IMR-90 (cell line): Measurements from ENCODE around the gene HYAL3. TPM values are rescaled to one million over a fixed set of nuclear protein-coding genes. Genes with fewer than 3 reads are reported as not detected.
A peak's percentile ranks its signal among the peaks of the same experiment; 100 is the strongest.

Experiments
- ATAC-seq: fragments of 200-7000 bp; cut with Tn5 transposase; 2 replicates; pipeline ENCODE4 v1.9.1; 2020; ENCODE audit warnings: low read depth, mild to moderate bottlenecking, moderate library complexity
- BruUV-seq: library from RNA; stranded (reverse); fragments of 400-500 nt; replicated peaks from 2 replicates; lab custom pipeline; 2021; lab: Mats Ljungman, UMichigan
- CTCF ChIA-PET: fragments of 300-600 bp; formaldehyde crosslinking; extraction: SDS; loops from one replicate; lab custom pipeline; 2021; ENCODE audit warnings: antibody characterized with exemption; lab: Yijun Ruan, JAX
- POLR2A ChIA-PET: fragments of 300-600 bp; sonication (Branson Sonifier 250); formaldehyde crosslinking; loops from one replicate; lab custom pipeline; 2022; ENCODE audit warnings: antibody characterized with exemption; ENCODE audit not compliant: unreplicated experiment; lab: Charles Lee
- DNase-seq: peaks from one replicate; pipeline ENCODE4 v3.0.0; 2013
- H2AFZ ChIP-seq: replicated peaks from 2 replicates; pipeline ENCODE3; 2013; ENCODE audit warnings: low read length, mild to moderate bottlenecking; ENCODE audit not compliant: poor library complexity
- H2AK5ac ChIP-seq: 2 replicates; pipeline ENCODE4 v1.6.1; 2013; ENCODE audit warnings: low read depth, low read length, inconsistent platforms
- H2AK9ac ChIP-seq: replicated peaks from 2 replicates; pipeline ENCODE3; 2013; ENCODE audit warnings: mild to moderate bottlenecking, low read depth, low read length, moderate library complexity; ENCODE audit not compliant: poor library complexity
- H2BK120ac ChIP-seq: 2 replicates; pipeline ENCODE4 v1.6.1; 2013; ENCODE audit warnings: low read depth, low read length, inconsistent platforms
- H2BK15ac ChIP-seq: 3 replicates; pipeline ENCODE4 v1.6.1; 2013; ENCODE audit warnings: low read depth, low read length, inconsistent platforms
- H2BK20ac ChIP-seq: 2 replicates; pipeline ENCODE4 v1.6.1; 2013; ENCODE audit warnings: low read depth, mild to moderate bottlenecking, inconsistent platforms, low read length, moderate library complexity
- H2BK5ac ChIP-seq: 2 replicates; pipeline ENCODE4 v1.6.1; 2013; ENCODE audit warnings: mild to moderate bottlenecking, low read depth, low read length, inconsistent platforms; ENCODE audit not compliant: poor library complexity, severe bottlenecking
- H3K14ac ChIP-seq: replicated peaks from 2 replicates; pipeline ENCODE4 v1.6.1; 2013; ENCODE audit warnings: low read depth, low read length, inconsistent platforms
- H3K18ac ChIP-seq: 2 replicates; pipeline ENCODE4 v1.6.1; 2013; ENCODE audit warnings: low read depth, low read length, control low read depth
- H3K23ac ChIP-seq: 2 replicates; pipeline ENCODE4 v1.6.1; 2013; ENCODE audit warnings: low read depth, low read length, inconsistent platforms
- H3K27ac ChIP-seq: 2 replicates; pipeline ENCODE4 v1.5.1; 2013; ENCODE audit warnings: mild to moderate bottlenecking, control low read depth, low read length; ENCODE audit not compliant: insufficient read depth
- H3K27me3 ChIP-seq: 2 replicates; pipeline ENCODE4 v1.6.1; 2013; ENCODE audit warnings: low read length; ENCODE audit not compliant: control insufficient read depth, insufficient read depth
- H3K36me3 ChIP-seq: 2 replicates; pipeline ENCODE4 v1.6.1; 2013; ENCODE audit warnings: low read length, mixed read lengths; ENCODE audit not compliant: control insufficient read depth, insufficient read depth
- H3K4ac ChIP-seq: 2 replicates; pipeline ENCODE4 v1.6.1; 2013; ENCODE audit warnings: low read depth, low read length, inconsistent platforms
- H3K4me1 ChIP-seq: 2 replicates; pipeline ENCODE4 v1.6.1; 2013; ENCODE audit warnings: low read length, mixed read lengths; ENCODE audit not compliant: control insufficient read depth, insufficient read depth
- H3K4me2 ChIP-seq: 2 replicates; pipeline ENCODE4 v1.6.1; 2013; ENCODE audit warnings: low read depth, mild to moderate bottlenecking, control low read depth, low read length, moderate library complexity
- H3K4me3 ChIP-seq: 2 replicates; pipeline ENCODE4 v1.5.1; 2013; ENCODE audit warnings: low read depth, mild to moderate bottlenecking, control low read depth, low read length, moderate library complexity; ENCODE audit not compliant: insufficient read depth
- H3K56ac ChIP-seq: 2 replicates; pipeline ENCODE4 v1.6.1; 2013; ENCODE audit warnings: low read length, inconsistent platforms; ENCODE audit not compliant: insufficient read depth; ENCODE audit errors: extremely low read depth
- H3K79me1 ChIP-seq, 2 experiments: 2 replicates each; pipeline ENCODE4 v1.6.1; 2013; ENCODE audit warnings: low read length in 2 of 2, inconsistent platforms in 1 of 2, low read depth in 1 of 2
- H3K9ac ChIP-seq: 2 replicates; pipeline ENCODE4 v1.6.1; 2013; ENCODE audit warnings: low read depth, low read length, control low read depth
- H3K9me1 ChIP-seq: 2 replicates; pipeline ENCODE4 v1.6.1; 2013; ENCODE audit warnings: low read length, inconsistent platforms; ENCODE audit not compliant: insufficient read depth
- H3K9me3 ChIP-seq: 2 replicates; pipeline ENCODE4 v1.6.1; 2013; ENCODE audit warnings: low read length; ENCODE audit not compliant: control insufficient read depth, insufficient read depth
- H4K20me1 ChIP-seq: 2 replicates; pipeline ENCODE4 v1.6.1; 2013; ENCODE audit warnings: low read length, inconsistent platforms; ENCODE audit not compliant: insufficient read depth
- H4K5ac ChIP-seq: 2 replicates; pipeline ENCODE4 v1.6.1; 2013; ENCODE audit warnings: mild to moderate bottlenecking, low read depth, low read length, control low read depth
- H4K8ac ChIP-seq, 2 experiments: 2 replicates each; pipeline ENCODE4 v1.6.1; 2013; ENCODE audit warnings: low read depth in 2 of 2, low read length in 2 of 2, control low read depth in 1 of 2, inconsistent platforms in 1 of 2
- H4K91ac ChIP-seq: 2 replicates; pipeline ENCODE4 v1.6.1; 2013; ENCODE audit warnings: low read depth, low read length, inconsistent platforms; ENCODE audit not compliant: insufficient read depth
- ELK1 ChIP-seq: fragments of 150-350 bp; IDR thresholded peaks from 2 replicates; pipeline ENCODE4 v1.6.1; 2016; ENCODE audit warnings: low read depth, mild to moderate bottlenecking, low read length, moderate library complexity, borderline replicate concordance
- MAFK ChIP-seq: IDR thresholded peaks from 2 replicates; pipeline ENCODE4 v1.6.1; 2012; ENCODE audit warnings: low read depth, low read length, improper control_type of control experiment
- MAZ ChIP-seq: IDR thresholded peaks from 2 replicates; pipeline ENCODE4 v1.6.1; 2012; ENCODE audit warnings: low read depth, mild to moderate bottlenecking, low read length, improper control_type of control experiment, moderate library complexity, borderline replicate concordance
- WGBS, 2 experiments: methylation state at CpG; one replicate each; pipeline versions ENCODE4 v1.1.5 to v1.1.7; 2013; ENCODE audit warnings: missing lambda C conversion rate in 2 of 2; ENCODE audit not compliant: insufficient read length in 1 of 2; ENCODE audit errors: extremely low coverage in 2 of 2; 5-methylcytosine and 5-hydroxymethylcytosine counted together
- dilution Hi-C: fragments of 300-500 bp; cut with HindIII; formaldehyde crosslinking; loops from one replicate; pipeline ENCODE4 v1.14.3; 2018; ENCODE audit warnings: low sequenced_read_pairs; ENCODE audit not compliant: unreplicated experiment
- in situ Hi-C: fragments of 300-500 bp; cut with MboI; formaldehyde crosslinking; loops from 3 replicates; pipeline ENCODE4 v1.14.3; 2019; ENCODE audit warnings: low sequenced_read_pairs, inconsistent platforms, mixed read lengths
- intact Hi-C: fragments of 100-400 bp; cut with micrococcal nuclease; formaldehyde crosslinking; loops from 2 replicates; pipeline ENCODE4 v1.10.0; 2022
- polyA plus RNA-seq, 3 experiments: library from polyadenylated mRNA; depleted of rRNA; stranded (reverse); fragments of >200 nt; gene quantifications; 2 replicates each; pipeline ENCODE4 v1.2.3, GENCODE V29; 2012; ENCODE audit warnings: low replicate concordance in 1 of 3
- total RNA-seq: library from RNA; depleted of rRNA; stranded (reverse); fragments of >200 nt; gene quantifications from 2 replicates; pipeline ENCODE4 v1.2.3, GENCODE V29; 2012

The HYAL3 gene
- total and polyA plus RNA-seq, 2 of the 4 experiments (the other 2 are of a cell fraction): 2.7 to 5.7 TPM

GRCh38 chr3:50273689-50274065 is 25.5 kb downstream of the HYAL3 start:
- 0 out of 2 replicates have a peak overlapping the region, but pooled peaks have one; percentile 16 for H2AK5ac ChIP-seq
- H3K4me2 ChIP-seq: no peak overlapping the region
- in situ Hi-C loops: loop anchor here (5.0 kb wide), 2 partner anchors 46 to 81 kb away; partner anchors contain the start of gene GNAT1
- no peak for ATAC-seq
- H3K27ac ChIP-seq: no peak overlapping the region
- no peak overlapping the region for H2BK120ac ChIP-seq
- no peak overlapping the region for H3K56ac ChIP-seq
- no peaks in the 10 kb centered on the region for H3K27me3 ChIP-seq
- H4K20me1 ChIP-seq: no peaks in the 10 kb centered on the region
- H4K91ac ChIP-seq: no peak overlapping the region
- H2AK9ac ChIP-seq: peak overlapping the region; percentile 45
- BruUV-seq: no TSS peak
- intact Hi-C loops: loop anchor here (1.0 kb wide), 3 partner anchors 13 to 81 kb away; no protein-coding TSS in a partner anchor
- peaks cover 25% of the 10 kb centered on the region for H3K4me1 ChIP-seq
- no peak overlapping the region for H3K23ac ChIP-seq
- 56% methylated on average over 6 of the region's 31 CpGs; no CpG with 5 or more reads in 1 of the 2 experiments for WGBS, 2 experiments
- peak overlapping the region; percentile 82 for H2AFZ ChIP-seq
- no peak for DNase-seq
- H2BK5ac ChIP-seq: no peak overlapping the region
- no peak overlapping the region for H3K4ac ChIP-seq
- no peaks in the 10 kb centered on the region for H3K9me3 ChIP-seq
- TF ChIP-seq MAFK (no peak), ELK1 (no peak), MAZ (no peak)
- H3K9me1 ChIP-seq: peaks cover 14% of the 10 kb centered on the region
- peaks cover 3 to 21% of the 10 kb centered on the region in 2 experiments; a peak in 3 of 4 replicates for H3K79me1 ChIP-seq
- no peak overlapping the region for H3K18ac ChIP-seq
- CTCF ChIA-PET: no interaction called here
- no peak overlapping the region for H3K9ac ChIP-seq
- peaks cover 20% of the 10 kb centered on the region; the same call in 1 of the 2 replicates for H3K36me3 ChIP-seq
- H3K14ac ChIP-seq: no peak overlapping the region
- H3K4me3 ChIP-seq: no peak overlapping the region
- no peak overlapping the region for H4K5ac ChIP-seq
- H4K8ac ChIP-seq: no peak overlapping the region
- dilution Hi-C loops: no loop called here
- POLR2A ChIA-PET: no interaction called here
- H2BK20ac ChIP-seq: no peak overlapping the region
- H2BK15ac ChIP-seq: no peak overlapping the region
